GM12874 (cell line): Measurements from ENCODE around the gene EDN2.

Source experiments
- TF ChIP-seq, protein P1 (sequence below): IDR thresholded peaks from 2 replicates; pipeline ENCODE4 v1.5.1; 2011; ENCODE audit warnings: low read depth, mild to moderate bottlenecking, control low read depth, low read length, moderate library complexity; ENCODE audit not compliant: insufficient read depth

The EDN2 gene

DNA sequence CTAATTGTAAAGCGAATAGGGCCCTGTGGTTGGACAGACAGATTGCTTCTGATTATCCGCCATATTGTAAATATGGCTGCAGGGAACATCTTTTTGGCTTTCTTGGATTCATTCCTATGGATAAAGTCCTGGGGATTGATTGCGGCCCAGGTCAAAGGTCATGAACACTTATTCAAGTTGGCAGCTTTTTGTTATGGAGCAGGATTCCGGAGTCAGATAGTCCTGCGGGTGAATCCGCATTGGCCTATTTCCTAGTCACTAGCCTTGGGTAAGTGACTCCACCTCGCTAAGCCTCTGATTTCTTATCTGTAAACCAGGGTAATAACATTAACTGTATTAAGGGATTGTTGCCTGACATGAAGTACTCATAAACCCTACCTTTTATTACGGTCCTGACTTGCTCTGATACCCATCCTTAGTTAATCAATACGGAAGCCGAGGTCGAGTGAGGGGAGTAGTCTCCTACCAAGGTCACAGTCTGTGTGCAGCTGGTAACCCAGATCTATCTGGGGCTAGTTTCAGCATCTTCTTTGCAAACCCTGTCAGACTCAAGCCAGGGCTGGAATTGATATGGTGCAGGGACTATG, 31.7 kb downstream of the EDN2 start:
- TF ChIP-seq, protein P1, sequence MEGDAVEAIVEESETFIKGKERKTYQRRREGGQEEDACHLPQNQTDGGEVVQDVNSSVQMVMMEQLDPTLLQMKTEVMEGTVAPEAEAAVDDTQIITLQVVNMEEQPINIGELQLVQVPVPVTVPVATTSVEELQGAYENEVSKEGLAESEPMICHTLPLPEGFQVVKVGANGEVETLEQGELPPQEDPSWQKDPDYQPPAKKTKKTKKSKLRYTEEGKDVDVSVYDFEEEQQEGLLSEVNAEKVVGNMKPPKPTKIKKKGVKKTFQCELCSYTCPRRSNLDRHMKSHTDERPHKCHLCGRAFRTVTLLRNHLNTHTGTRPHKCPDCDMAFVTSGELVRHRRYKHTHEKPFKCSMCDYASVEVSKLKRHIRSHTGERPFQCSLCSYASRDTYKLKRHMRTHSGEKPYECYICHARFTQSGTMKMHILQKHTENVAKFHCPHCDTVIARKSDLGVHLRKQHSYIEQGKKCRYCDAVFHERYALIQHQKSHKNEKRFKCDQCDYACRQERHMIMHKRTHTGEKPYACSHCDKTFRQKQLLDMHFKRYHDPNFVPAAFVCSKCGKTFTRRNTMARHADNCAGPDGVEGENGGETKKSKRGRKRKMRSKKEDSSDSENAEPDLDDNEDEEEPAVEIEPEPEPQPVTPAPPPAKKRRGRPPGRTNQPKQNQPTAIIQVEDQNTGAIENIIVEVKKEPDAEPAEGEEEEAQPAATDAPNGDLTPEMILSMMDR = no peak

GRCh38 chr1:41450747-41451285, 33.7 kb downstream of the EDN2 start:
- TF ChIP-seq, protein P1 = no peak

GRCh38 chr1:41449326-41449921, 35.1 kb downstream of the EDN2 start:
- TF ChIP-seq, protein P1 = no peak

DNA sequence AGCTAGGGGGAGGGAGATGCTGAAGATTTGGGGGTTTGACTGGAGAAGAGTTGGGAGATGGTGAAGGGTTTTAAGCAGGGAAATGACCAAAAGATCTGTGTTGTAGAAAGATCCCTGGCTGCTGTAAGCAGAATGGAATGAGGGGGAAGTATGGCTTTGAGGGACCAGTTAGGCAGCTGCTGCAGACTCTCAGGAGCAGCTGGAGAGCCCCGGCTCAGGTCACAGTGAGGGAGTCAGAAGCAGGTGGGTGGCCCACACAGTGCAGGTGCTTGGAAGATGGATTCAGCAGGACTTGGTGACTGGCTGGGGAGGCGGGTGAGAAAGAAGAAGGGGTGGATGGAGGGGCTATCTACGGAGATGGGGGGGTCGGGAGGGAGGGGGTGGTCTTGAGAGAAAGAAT, 35.7 kb downstream of the EDN2 start:
- TF ChIP-seq, protein P1 = no peak

DNA sequence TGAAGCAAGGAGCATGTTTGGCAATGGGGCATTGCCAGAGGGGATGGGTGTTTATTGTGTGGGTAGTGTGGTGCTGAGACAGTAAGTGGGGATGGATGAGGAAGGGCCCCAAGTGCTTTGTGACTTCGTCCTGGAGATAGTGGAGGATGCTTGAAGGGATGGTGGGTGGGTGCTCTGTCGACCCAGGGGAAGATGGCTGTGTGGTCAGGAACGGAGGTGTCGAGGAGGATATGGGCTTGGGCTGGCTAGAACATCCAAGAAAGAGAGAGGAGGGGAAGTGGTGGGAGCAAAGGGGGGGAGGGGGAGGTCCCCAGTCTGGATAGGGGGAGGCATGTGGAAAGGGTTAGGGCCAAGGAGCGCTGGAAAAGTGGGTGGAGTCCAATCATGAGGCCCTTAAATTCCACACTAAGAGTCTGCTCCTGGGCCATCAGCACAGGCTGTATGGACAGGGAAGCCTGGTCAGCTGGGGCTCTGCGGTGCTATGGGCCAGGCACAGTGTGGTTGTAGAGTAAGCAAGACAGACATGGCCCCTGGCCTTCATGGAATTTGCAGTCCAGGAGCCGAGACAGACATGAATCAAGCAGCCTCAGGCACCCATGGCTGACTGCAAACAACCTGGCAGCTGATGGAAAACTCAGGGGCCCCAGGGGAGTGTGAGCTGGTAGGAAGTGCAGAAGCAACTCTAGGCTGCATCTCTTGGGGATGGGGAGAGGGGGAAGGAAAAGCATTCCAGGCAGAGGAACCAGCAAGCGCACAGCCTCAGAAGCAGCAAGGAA, 36.3 kb downstream of the EDN2 start:
- TF ChIP-seq, protein P1 = no peak

DNA sequence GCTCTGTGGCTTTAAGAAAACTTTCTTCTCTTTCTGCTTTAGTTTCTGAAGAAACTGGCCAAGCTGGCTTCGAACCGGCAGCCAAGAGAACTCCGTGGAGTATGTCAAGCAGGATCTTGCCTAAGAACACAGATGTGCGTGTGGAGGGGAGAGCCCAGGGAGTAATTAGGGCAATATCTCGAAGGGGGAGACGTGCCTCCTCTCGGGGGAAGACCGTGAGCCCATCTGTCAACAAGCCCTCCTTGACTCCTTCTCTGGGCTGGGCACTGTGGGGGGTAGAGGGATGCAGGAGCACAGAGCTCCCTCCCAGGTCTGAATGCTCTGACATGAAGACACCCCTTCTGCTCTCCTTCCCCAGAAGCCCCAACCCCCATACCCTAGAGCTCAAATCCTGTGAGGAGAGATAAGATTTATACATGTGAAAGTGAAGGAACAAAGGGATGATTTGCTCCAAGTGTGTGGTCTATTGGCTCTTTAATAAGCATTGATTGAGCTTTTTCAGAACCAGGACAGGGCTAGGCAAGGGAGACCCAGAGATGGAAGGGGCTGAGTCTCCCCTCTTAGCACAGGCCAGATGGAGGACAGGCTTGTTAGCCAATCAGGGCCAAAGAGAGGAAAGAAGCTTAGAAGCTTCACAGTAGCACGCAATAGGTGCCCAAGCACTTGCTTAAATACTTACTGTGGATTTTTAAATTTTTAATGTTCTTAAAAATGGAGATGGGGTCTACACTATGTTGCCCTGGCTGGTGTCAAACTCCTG, 37.5 kb downstream of the EDN2 start:
- TF ChIP-seq, protein P1 = no peak

- TF ChIP-seq, protein P1 = no peak
Observed at GRCh38 chr1:41444785-41445184, 39.7 kb downstream of the EDN2 start.
